Astrocyte (in vitro differentiated cells and primary cell): ENCODE data around the gene CORIN. TPM values are rescaled to one million over a fixed set of nuclear protein-coding genes. Genes with fewer than 3 reads are reported as not detected.

Experiments used
- DNase-seq: peaks from one replicate; pipeline ENCODE4 v3.0.0-alpha.2; 2010; ENCODE audit warnings: low read depth
- FAIRE-seq: peaks from 2 replicates; lab custom pipeline; 2011; peaks lifted over from hg19 to GRCh38; lab: Jason Lieb, UNC
- H2AFZ ChIP-seq: 2 replicates; pipeline ENCODE4 v1.6.0; 2012; ENCODE audit warnings: low read depth, low read length, inconsistent platforms
- H3K27ac ChIP-seq: 2 replicates; pipeline ENCODE4 v1.5.1; 2011; ENCODE audit warnings: low read depth, low read length, inconsistent platforms
- H3K27me3 ChIP-seq: 2 replicates; pipeline ENCODE4 v1.6.0; 2011; ENCODE audit warnings: low read length, inconsistent platforms; ENCODE audit not compliant: insufficient read depth
- H3K36me3 ChIP-seq: 2 replicates; pipeline ENCODE4 v1.5.1; 2011; ENCODE audit warnings: low read length, inconsistent platforms; ENCODE audit not compliant: insufficient read depth
- H3K4me1 ChIP-seq: 2 replicates; pipeline ENCODE4 v1.5.1; 2011; ENCODE audit warnings: low read length, inconsistent platforms; ENCODE audit not compliant: insufficient read depth
- H3K4me2 ChIP-seq: 2 replicates; pipeline ENCODE4 v1.6.0; 2012; ENCODE audit warnings: low read length, inconsistent platforms
- H3K4me3 ChIP-seq: 2 replicates; pipeline ENCODE4 v1.5.1; 2011; ENCODE audit warnings: low read depth, mild to moderate bottlenecking, low read length, inconsistent platforms; ENCODE audit not compliant: insufficient read depth
- H3K79me2 ChIP-seq: 2 replicates; pipeline ENCODE4 v1.6.0; 2012; ENCODE audit warnings: mild to moderate bottlenecking, low read length, inconsistent platforms; ENCODE audit not compliant: insufficient read depth
- H3K9ac ChIP-seq: 2 replicates; pipeline ENCODE4 v1.6.0; 2012; ENCODE audit warnings: mild to moderate bottlenecking, low read length, inconsistent platforms
- H3K9me3 ChIP-seq: 2 replicates; pipeline ENCODE4 v1.5.1; 2012; ENCODE audit warnings: low read depth, mild to moderate bottlenecking, low read length, inconsistent platforms; ENCODE audit not compliant: insufficient read depth
- H4K20me1 ChIP-seq: 2 replicates; pipeline ENCODE4 v1.6.0; 2012; ENCODE audit warnings: low read length, inconsistent platforms; ENCODE audit not compliant: insufficient read depth
- H3K27ac Mint-ChIP-seq: one replicate; pipeline ENCODE4 v1.8.0; 2021; ENCODE audit warnings: mild to moderate bottlenecking, mixed read lengths; ENCODE audit not compliant: unreplicated experiment
- H3K27me3 Mint-ChIP-seq: one replicate; pipeline ENCODE4 v1.8.0; 2021; ENCODE audit warnings: low read depth, mixed read lengths; ENCODE audit not compliant: unreplicated experiment
- H3K36me3 Mint-ChIP-seq: one replicate; pipeline ENCODE4 v1.8.0; 2021; ENCODE audit warnings: low read depth, mixed read lengths; ENCODE audit not compliant: unreplicated experiment
- H3K4me1 Mint-ChIP-seq: one replicate; pipeline ENCODE4 v1.8.0; 2021; ENCODE audit warnings: low read depth, mixed read lengths; ENCODE audit not compliant: unreplicated experiment
- H3K4me3 Mint-ChIP-seq: one replicate; pipeline ENCODE4 v1.8.0; 2021; ENCODE audit warnings: mild to moderate bottlenecking, moderate library complexity, mixed read lengths; ENCODE audit not compliant: unreplicated experiment
- H3K9me3 Mint-ChIP-seq: one replicate; pipeline ENCODE4 v1.8.0; 2021; ENCODE audit warnings: mild to moderate bottlenecking, mixed read lengths; ENCODE audit not compliant: unreplicated experiment
- CTCF ChIP-seq: IDR thresholded peaks from 2 replicates; pipeline ENCODE4 v1.5.1; 2011; ENCODE audit warnings: low read depth, mild to moderate bottlenecking, inconsistent platforms, low read length, moderate library complexity; ENCODE audit not compliant: insufficient read depth
- EZH2 ChIP-seq: IDR thresholded peaks from 2 replicates; pipeline ENCODE4 v1.6.1; 2012; ENCODE audit warnings: mild to moderate bottlenecking, low read length, inconsistent platforms; ENCODE audit not compliant: insufficient read depth
- total RNA-seq: library from RNA; stranded (reverse); gene quantifications from 2 replicates; pipeline ENCODE4 v1.2.1, GENCODE V29; 2021

The CORIN gene
- total RNA-seq, 1 donor from 2014 or later: 0.20 TPM

GRCh38 chr4:47798165-47798564 is 39.7 kb downstream of the CORIN start:
- no peak for DNase-seq
- no peak overlapping the region for H3K4me3 ChIP-seq
- no peaks in the 10 kb centered on the region for H3K4me1 ChIP-seq
- H3K9me3 ChIP-seq: no peaks in the 10 kb centered on the region
- no peak overlapping the region for H3K27ac Mint-ChIP-seq
- no peak overlapping the region for H2AFZ ChIP-seq
- no peaks in the 10 kb centered on the region for H3K79me2 ChIP-seq
- H3K27ac ChIP-seq: no peak overlapping the region
- H3K36me3 ChIP-seq: no peaks in the 10 kb centered on the region
- no peaks in the 10 kb centered on the region for H4K20me1 ChIP-seq
- H3K36me3 Mint-ChIP-seq: no peaks in the 10 kb centered on the region
- H3K9ac ChIP-seq: no peak overlapping the region
- peaks cover 1% of the 10 kb centered on the region for H3K9me3 Mint-ChIP-seq
- H3K4me3 Mint-ChIP-seq: no peak overlapping the region
- TF ChIP-seq CTCF: no peak
- TF ChIP-seq EZH2: no peak
- no peaks in the 10 kb centered on the region for H3K4me1 Mint-ChIP-seq
- no peak for FAIRE-seq
- no peaks in the 10 kb centered on the region for H3K27me3 Mint-ChIP-seq
- no peaks in the 10 kb centered on the region for H3K27me3 ChIP-seq
- H3K4me2 ChIP-seq: no peak overlapping the region

GRCh38 chr4:47791965-47792364 is 45.9 kb downstream of the CORIN start:
- H3K4me3 Mint-ChIP-seq: no peak overlapping the region
- no peak for FAIRE-seq
- H3K79me2 ChIP-seq: no peaks in the 10 kb centered on the region
- H3K9ac ChIP-seq: no peak overlapping the region
- no peaks in the 10 kb centered on the region for H3K4me1 Mint-ChIP-seq
- H3K9me3 Mint-ChIP-seq: no peaks in the 10 kb centered on the region
- H2AFZ ChIP-seq: no peak overlapping the region
- H3K27ac ChIP-seq: no peak overlapping the region
- H3K4me1 ChIP-seq: no peaks in the 10 kb centered on the region
- TF ChIP-seq CTCF: no peak
- TF ChIP-seq EZH2: no peak
- no peaks in the 10 kb centered on the region for H4K20me1 ChIP-seq
- no peak for DNase-seq
- H3K27me3 Mint-ChIP-seq: no peaks in the 10 kb centered on the region
- H3K4me2 ChIP-seq: no peak overlapping the region
- H3K27me3 ChIP-seq: no peaks in the 10 kb centered on the region
- H3K36me3 Mint-ChIP-seq: no peaks in the 10 kb centered on the region
- no peaks in the 10 kb centered on the region for H3K9me3 ChIP-seq
- no peaks in the 10 kb centered on the region for H3K36me3 ChIP-seq
- H3K4me3 ChIP-seq: no peak overlapping the region
- no peak overlapping the region for H3K27ac Mint-ChIP-seq

GRCh38 chr4:47790105-47790504 is 47.8 kb downstream of the CORIN start:
- Histone ChIP-seq H3K36me3 (no peaks in the 10 kb centered on the region), H3K4me1 (no peaks in the 10 kb centered on the region), H3K27ac (no peak overlapping the region), H3K4me2 (no peak overlapping the region), H3K79me2 (no peaks in the 10 kb centered on the region), H3K9ac (no peak overlapping the region), H3K4me3 (no peak overlapping the region), H4K20me1 (no peaks in the 10 kb centered on the region), H3K27me3 (no peaks in the 10 kb centered on the region), H3K9me3 (no peaks in the 10 kb centered on the region), H2AFZ (no peak overlapping the region)
- no peaks in the 10 kb centered on the region for H3K9me3 Mint-ChIP-seq
- H3K27ac Mint-ChIP-seq: no peak overlapping the region
- H3K36me3 Mint-ChIP-seq: no peaks in the 10 kb centered on the region
- H3K4me1 Mint-ChIP-seq: no peaks in the 10 kb centered on the region
- TF ChIP-seq EZH2 (no peak), CTCF (no peak)
- no peaks in the 10 kb centered on the region for H3K27me3 Mint-ChIP-seq
- no peak overlapping the region for H3K4me3 Mint-ChIP-seq
- FAIRE-seq (no peak), DNase-seq (no peak)
